OCI-M1 (cell line): ENCODE data around the gene ATAT1.
A peak's percentile ranks its signal among the peaks of the same experiment; 100 is the strongest.

ENCODE experiments used
- DNase-seq: peaks from one replicate; lab custom pipeline; 2025; lab: John Stamatoyannopoulos, UW

ATAT1 gene

DNA sequence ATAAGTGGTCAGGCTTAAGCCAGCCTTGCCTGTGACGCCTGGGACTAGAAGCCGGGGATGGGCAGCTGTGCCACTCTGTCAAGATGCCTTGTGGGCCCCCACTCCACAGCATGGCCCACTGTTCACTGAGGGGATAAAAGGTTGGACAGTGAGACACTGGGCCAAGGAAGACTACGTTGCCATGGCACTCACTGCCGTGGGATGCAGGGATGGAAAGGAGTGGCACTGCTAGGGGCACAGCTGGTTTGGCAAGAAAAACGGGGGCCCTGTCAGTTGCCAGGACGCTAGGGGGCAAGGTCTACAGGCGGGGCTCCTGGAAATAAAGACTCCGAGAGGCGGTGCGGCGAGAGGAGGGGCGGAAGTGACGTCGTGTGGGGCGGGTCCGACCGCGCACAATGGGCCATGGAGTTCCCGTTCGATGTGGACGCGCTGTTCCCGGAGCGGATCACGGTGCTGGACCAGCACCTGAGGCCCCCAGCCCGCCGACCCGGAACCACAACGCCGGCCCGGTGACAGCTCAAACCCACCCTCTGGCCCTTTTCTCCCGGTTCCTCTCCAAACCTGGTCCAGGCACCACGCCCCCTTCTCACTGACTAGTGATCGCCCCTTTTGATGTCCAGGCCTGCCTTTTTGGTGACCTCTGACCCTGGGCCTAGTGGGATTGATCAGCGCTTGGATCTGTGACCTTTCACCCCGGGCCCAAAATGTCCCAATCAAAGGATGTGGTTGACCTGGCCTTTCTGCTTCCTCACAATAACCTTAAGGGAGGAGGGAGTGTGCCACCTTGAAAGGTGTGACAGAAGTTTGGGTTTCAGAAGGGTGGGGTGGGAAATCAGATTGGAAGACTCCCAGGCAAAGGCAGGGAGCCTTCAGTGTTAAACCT is at the start of gene ATAT1:
TSS of gene ATAT1 (plus strand) at position 391 of the 883 bp plus-strand sequence.
- peak; percentile 91 for DNase-seq

DNA sequence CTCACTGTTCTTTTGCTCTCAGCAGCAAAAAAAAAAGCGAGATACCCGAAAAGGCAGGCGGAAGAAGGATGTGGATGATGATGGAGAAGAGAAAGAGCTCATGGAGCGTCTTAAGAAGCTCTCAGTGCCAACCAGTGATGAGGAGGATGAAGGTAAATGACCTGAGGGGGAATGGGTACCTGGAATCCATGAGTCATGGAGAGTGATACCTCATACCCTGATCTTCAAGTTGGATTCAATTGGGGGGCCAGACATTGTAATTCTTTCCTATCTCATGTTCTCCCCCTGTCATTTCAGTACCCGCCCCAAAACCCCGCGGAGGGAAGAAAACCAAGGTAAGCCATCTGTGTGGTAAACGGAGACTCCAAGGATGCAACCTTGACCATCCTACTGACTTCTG is 48.6 kb upstream of the ATAT1 start:
- DNase-seq = no peak

GRCh38 chr6:30583921-30584320 is 42.8 kb upstream of the ATAT1 start:
- DNase-seq = no peak

- DNase-seq = no peak
Observed at GRCh38 chr6:30589754-30590358, 36.8 kb upstream of the ATAT1 start.

GRCh38 chr6:30590509-30590908 is 36.2 kb upstream of the ATAT1 start:
- no peak for DNase-seq

DNA sequence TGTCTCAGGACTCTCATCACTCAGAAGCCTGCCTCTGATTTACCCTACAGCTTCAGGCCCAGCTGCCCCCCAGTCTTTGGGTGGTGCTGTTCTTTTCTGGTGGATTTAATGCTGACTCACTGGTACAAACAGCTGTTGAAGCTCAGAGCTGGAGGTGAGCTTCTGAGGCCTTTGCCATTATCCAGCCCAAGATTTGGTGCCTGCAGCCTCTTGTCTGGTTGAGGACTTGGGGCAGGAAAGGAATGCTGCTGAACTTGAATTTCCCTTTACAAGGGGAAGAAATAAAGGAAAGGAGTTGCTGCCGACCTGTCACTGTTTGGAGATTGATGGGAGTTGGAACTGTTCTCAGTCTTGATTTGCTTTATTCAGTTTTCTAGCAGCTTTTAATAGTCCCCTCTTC is 35.7 kb upstream of the ATAT1 start:
- DNase-seq = no peak

GRCh38 chr6:30592287-30592686 is 34.4 kb upstream of the ATAT1 start:
- no peak for DNase-seq

- peak; percentile 94 for DNase-seq
Observed at GRCh38 chr6:30597315-30598144, 29.1 kb upstream of the ATAT1 start.

DNA sequence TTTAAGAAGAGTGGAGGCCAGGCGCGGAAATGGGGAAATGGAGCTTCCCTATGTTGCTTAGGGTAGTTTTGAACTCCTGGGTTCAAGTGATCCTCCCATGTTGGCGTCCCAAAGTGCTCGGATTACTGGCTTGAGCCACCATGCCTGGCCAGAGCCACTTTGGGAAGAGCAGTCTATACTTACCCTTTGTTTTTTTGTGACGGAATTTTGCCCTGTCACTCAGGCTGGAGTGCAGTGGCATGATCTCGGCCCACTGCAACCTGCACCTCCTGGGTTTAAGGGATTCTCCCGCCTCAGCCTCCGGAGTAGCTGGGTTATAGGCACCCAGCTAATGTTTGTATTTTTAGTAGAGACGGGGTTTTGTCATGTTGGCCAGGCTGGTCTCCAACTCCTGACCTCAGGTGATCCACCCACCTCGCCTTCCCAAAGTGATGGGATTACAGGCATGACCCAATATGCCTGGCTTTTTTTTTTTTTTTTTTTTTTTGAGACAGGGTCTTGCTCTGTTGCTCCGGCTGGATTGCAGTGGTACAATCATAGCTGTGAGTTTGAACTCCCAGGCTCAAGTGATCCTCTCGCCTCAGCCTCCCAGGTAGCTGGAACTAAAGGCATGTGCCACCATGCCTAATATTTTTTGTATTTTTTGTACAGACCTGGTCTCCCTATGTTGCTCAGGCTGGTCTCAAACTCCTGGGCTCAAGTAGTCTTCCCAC is 27.6 kb upstream of the ATAT1 start:
- DNase-seq = no peak

GRCh38 chr6:30599625-30600324 is 26.9 kb upstream of the ATAT1 start:
- no peak for DNase-seq

GRCh38 chr6:30600451-30600961 is 26.2 kb upstream of the ATAT1 start:
- peak; percentile 39 for DNase-seq

GRCh38 chr6:30601436-30601814 is 25.2 kb upstream of the ATAT1 start:
- DNase-seq = no peak

GRCh38 chr6:30601815-30602641 is 24.6 kb upstream of the ATAT1 start:
- no peak for DNase-seq

GRCh38 chr6:30603961-30604360 is 22.7 kb upstream of the ATAT1 start:
- no peak for DNase-seq

- DNase-seq = no peak
Observed at GRCh38 chr6:30610065-30610464, 16.6 kb upstream of the ATAT1 start.

GRCh38 chr6:30611150-30611855 is 15.4 kb upstream of the ATAT1 start:
- no peak for DNase-seq

DNA sequence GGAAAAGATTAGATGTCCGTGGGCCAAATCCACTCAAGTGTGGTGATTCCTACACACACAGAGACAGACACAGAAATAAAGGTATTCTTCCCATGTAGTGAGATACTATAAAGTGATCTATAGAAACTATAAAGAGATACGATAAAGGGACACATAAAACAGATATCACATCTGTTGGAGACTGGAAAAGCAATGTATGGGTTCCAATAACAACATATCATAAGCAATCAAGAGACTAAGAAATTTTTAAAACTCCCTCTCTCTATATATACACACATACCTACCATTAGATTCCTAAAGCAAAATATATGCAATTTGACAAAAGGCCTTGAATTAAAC is 14.8 kb upstream of the ATAT1 start:
- no peak for DNase-seq

GRCh38 chr6:30612213-30612612 is 14.5 kb upstream of the ATAT1 start:
- peak; percentile 61 for DNase-seq

GRCh38 chr6:30612687-30613248 is 13.9 kb upstream of the ATAT1 start:
- no peak for DNase-seq
